Measurements from ENCODE around the gene TFPT. TPM values are rescaled to one million over a fixed set of nuclear protein-coding genes. Genes with fewer than 3 reads are reported as not detected.

Gene TFPT
- total RNA-seq, 1 experiment from 2014 or later = 55.4 TPM

GRCh38 chr19:54081032-54081431, 34.4 kb downstream of the TFPT start, which contains the start of gene TARM1:
TARM1 (minus strand) TSS chr19:54081365; CDS start chr19:54081340, 25 bp downstream.
- ChIA-PET CTCF (no interaction called here), POLR2A (ENCODE audit: unreplicated experiment) (no interaction called here)
- no peaks in the 10 kb centered on the region for H3K9me2 ChIP-seq (replicated peaks; ENCODE audit: low read length)
- no peak within 1 kb of the TSS for H3K4me3 ChIP-seq (ENCODE audit: low read length)
- no peaks in the 10 kb centered on the region for H4K20me1 ChIP-seq (ENCODE audit: low read length)
- no peaks in the 10 kb centered on the region for H3F3A ChIP-seq (ENCODE audit: low read length, unreplicated experiment)
- H3K36me3 ChIP-seq (ENCODE audit: low read depth, low read length) = no peaks in the 10 kb centered on the region
- no peak within 1 kb of the TSS for H3K9ac ChIP-seq (ENCODE audit: low read length)
- no peaks in the 10 kb centered on the region for H3K27me3 ChIP-seq (ENCODE audit: low read length)
- H3K9me3 ChIP-seq (ENCODE audit: low read length) = peaks cover 6% of the 10 kb centered on the region; the same call in 1 of the 2 replicates
- H3K27ac ChIP-seq (ENCODE audit: low read length) = no peak within 1 kb of the TSS
- no peak within 1 kb of the TSS for H2AFZ ChIP-seq (ENCODE audit: low read length)
- TF ChIP-seq EZH2 (IDR thresholded peaks at IDR 0.05; ENCODE audit: low read length, unreplicated experiment) = no peak
- TF ChIP-seq, protein P1, sequence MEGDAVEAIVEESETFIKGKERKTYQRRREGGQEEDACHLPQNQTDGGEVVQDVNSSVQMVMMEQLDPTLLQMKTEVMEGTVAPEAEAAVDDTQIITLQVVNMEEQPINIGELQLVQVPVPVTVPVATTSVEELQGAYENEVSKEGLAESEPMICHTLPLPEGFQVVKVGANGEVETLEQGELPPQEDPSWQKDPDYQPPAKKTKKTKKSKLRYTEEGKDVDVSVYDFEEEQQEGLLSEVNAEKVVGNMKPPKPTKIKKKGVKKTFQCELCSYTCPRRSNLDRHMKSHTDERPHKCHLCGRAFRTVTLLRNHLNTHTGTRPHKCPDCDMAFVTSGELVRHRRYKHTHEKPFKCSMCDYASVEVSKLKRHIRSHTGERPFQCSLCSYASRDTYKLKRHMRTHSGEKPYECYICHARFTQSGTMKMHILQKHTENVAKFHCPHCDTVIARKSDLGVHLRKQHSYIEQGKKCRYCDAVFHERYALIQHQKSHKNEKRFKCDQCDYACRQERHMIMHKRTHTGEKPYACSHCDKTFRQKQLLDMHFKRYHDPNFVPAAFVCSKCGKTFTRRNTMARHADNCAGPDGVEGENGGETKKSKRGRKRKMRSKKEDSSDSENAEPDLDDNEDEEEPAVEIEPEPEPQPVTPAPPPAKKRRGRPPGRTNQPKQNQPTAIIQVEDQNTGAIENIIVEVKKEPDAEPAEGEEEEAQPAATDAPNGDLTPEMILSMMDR (conservative IDR thresholded peaks at IDR 0.05; ENCODE audit: low read depth, low read length) = no peak
- no peak for TF ChIP-seq EZH2phosphoT487 (IDR thresholded peaks at IDR 0.05; ENCODE audit: borderline replicate concordance, low read length)
- ATAC-seq (no peak), DNase-seq (no peak)
- intact Hi-C loops (cut with micrococcal nuclease) = no loop called here
- no peaks in the 10 kb centered on the region for H3K4me1 ChIP-seq (ENCODE audit: insufficient read depth, low read length)
- BruUV-seq (replicated peaks) = no TSS peak
- no peak within 1 kb of the TSS for H3K4me2 ChIP-seq (ENCODE audit: low read length)
- H3K79me2 ChIP-seq (ENCODE audit: low read length) = no peaks in the 10 kb centered on the region

- intact Hi-C loops (cut with micrococcal nuclease) = no loop called here
- Histone ChIP-seq H3K4me1 (ENCODE audit: insufficient read depth, low read length) (no peaks in the 10 kb centered on the region), H3K9me2 (replicated peaks; ENCODE audit: low read length) (no peaks in the 10 kb centered on the region), H3K79me2 (ENCODE audit: low read length) (no peaks in the 10 kb centered on the region), H3K27ac (ENCODE audit: low read length) (no peak overlapping the region), H2AFZ (ENCODE audit: low read length) (no peak overlapping the region), H3K27me3 (ENCODE audit: low read length) (no peaks in the 10 kb centered on the region), H3K36me3 (ENCODE audit: low read depth, low read length) (no peaks in the 10 kb centered on the region), H3K9me3 (ENCODE audit: low read length) (peaks cover 6% of the 10 kb centered on the region; the same call in 1 of the 2 replicates), H3K4me3 (ENCODE audit: low read length) (no peak overlapping the region), H3F3A (ENCODE audit: low read length, unreplicated experiment) (no peaks in the 10 kb centered on the region), H3K4me2 (ENCODE audit: low read length) (no peak overlapping the region), H3K9ac (ENCODE audit: low read length) (no peak overlapping the region), H4K20me1 (ENCODE audit: low read length) (no peaks in the 10 kb centered on the region)
- no peak for DNase-seq
- CTCF ChIA-PET = no interaction called here
- no TSS peak for BruUV-seq (replicated peaks)
- no peak for TF ChIP-seq EZH2 (IDR thresholded peaks at IDR 0.05; ENCODE audit: low read length, unreplicated experiment)
- TF ChIP-seq, protein P1 (conservative IDR thresholded peaks at IDR 0.05; ENCODE audit: low read depth, low read length) = no peak
- no peak for TF ChIP-seq EZH2phosphoT487 (IDR thresholded peaks at IDR 0.05; ENCODE audit: borderline replicate concordance, low read length)
- no peak for ATAC-seq
- POLR2A ChIA-PET (ENCODE audit: unreplicated experiment) = no interaction called here
Observed at GRCh38 chr19:54077334-54077733, 38.1 kb downstream of the TFPT start.

DNA sequence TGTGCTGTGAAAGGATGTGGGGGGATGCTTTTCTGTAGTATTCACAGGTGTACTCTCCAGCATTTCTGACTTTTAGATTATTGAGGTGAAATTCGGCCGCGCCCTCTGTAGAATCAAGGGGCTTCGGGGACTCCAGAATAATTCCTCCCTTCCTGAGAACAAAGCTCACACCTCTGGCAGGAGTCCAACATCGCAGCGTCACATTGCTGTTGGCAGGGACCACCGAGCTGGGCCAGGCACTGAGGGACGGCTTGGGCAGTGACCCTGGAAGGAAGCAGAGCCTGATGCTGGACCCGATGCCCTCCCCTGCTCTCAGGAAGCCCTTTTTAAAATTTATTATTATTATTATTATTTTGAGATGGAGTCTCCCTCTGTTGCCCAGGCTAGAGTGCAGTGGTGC, 40.6 kb downstream of the TFPT start:
- no peak for ATAC-seq
- no TSS peak for BruUV-seq (replicated peaks)

More for the DNA sequence above, 40.6 kb downstream of the TFPT start:
- Histone ChIP-seq H3K79me2 (ENCODE audit: low read length) (no peaks in the 10 kb centered on the region), H3K4me3 (ENCODE audit: low read length) (no peak overlapping the region), H2AFZ (ENCODE audit: low read length) (no peak overlapping the region), H3K4me2 (ENCODE audit: low read length) (no peak overlapping the region), H3K9me2 (replicated peaks; ENCODE audit: low read length) (no peaks in the 10 kb centered on the region), H3K36me3 (ENCODE audit: low read depth, low read length) (no peaks in the 10 kb centered on the region), H3K4me1 (ENCODE audit: insufficient read depth, low read length) (no peaks in the 10 kb centered on the region), H3F3A (ENCODE audit: low read length, unreplicated experiment) (no peaks in the 10 kb centered on the region), H3K9ac (ENCODE audit: low read length) (no peak overlapping the region), H4K20me1 (ENCODE audit: low read length) (no peaks in the 10 kb centered on the region), H3K9me3 (ENCODE audit: low read length) (peaks cover 1% of the 10 kb centered on the region; the same call in 1 of the 2 replicates), H3K27ac (ENCODE audit: low read length) (no peak overlapping the region), H3K27me3 (ENCODE audit: low read length) (0 out of 2 replicates have a peak, but pooled peaks cover under 1% of the 10 kb centered on the region)
- POLR2A ChIA-PET (ENCODE audit: unreplicated experiment) = no interaction called here
- intact Hi-C loops (cut with micrococcal nuclease) = no loop called here
- no peak for DNase-seq
- TF ChIP-seq EZH2phosphoT487 (IDR thresholded peaks at IDR 0.05; ENCODE audit: borderline replicate concordance, low read length) = no peak
- TF ChIP-seq EZH2 (IDR thresholded peaks at IDR 0.05; ENCODE audit: low read length, unreplicated experiment) = no peak
- TF ChIP-seq, protein P1 (conservative IDR thresholded peaks at IDR 0.05; ENCODE audit: low read depth, low read length) = no peak
- CTCF ChIA-PET = no interaction called here
